Type B pancreatic cell (in vitro differentiated cells): ENCODE results near the gene PPP2R5B. TPM values are rescaled to one million over a fixed set of nuclear protein-coding genes. Genes with fewer than 3 reads are reported as not detected.

Experiments used
- DNase-seq: peaks from one replicate; pipeline ENCODE4 v3.0.0; 2021; ENCODE audit warnings: mixed read lengths; ENCODE audit not compliant: unreplicated experiment; ENCODE audit errors: extremely low spot score
- H3K27ac Mint-ChIP-seq: 2 replicates; pipeline ENCODE4 v1.8.0; 2021; ENCODE audit warnings: mild to moderate bottlenecking, mixed read lengths
- H3K27me3 Mint-ChIP-seq: 2 replicates; pipeline ENCODE4 v1.8.0; 2021; ENCODE audit warnings: mixed read lengths
- H3K36me3 Mint-ChIP-seq: 2 replicates; pipeline ENCODE4 v1.8.0; 2021; ENCODE audit warnings: mixed read lengths
- H3K4me1 Mint-ChIP-seq: one replicate; pipeline ENCODE4 v1.8.0; 2021; ENCODE audit warnings: mixed read lengths; ENCODE audit not compliant: unreplicated experiment
- H3K4me3 Mint-ChIP-seq: 2 replicates; pipeline ENCODE4 v1.8.0; 2021; ENCODE audit warnings: mild to moderate bottlenecking, mixed read lengths
- H3K9me3 Mint-ChIP-seq: 2 replicates; pipeline ENCODE4 v1.8.0; 2021; ENCODE audit warnings: mixed read lengths
- CTCF ChIP-seq: fragments of 200-600 bp; sonication (generic); conservative IDR thresholded peaks from 2 replicates; pipeline ENCODE4 v1.5.0; 2021; ENCODE audit warnings: antibody characterized with exemption, mild to moderate bottlenecking
- total RNA-seq: library from RNA; stranded (reverse); gene quantifications from 2 replicates; pipeline ENCODE4 v1.2.1, GENCODE V29; 2021; ENCODE audit warnings: low replicate concordance

The PPP2R5B gene
- total RNA-seq, 1 donor from 2014 or later: 19.4 TPM

GRCh38 chr11:64903291-64903833, 21.1 kb upstream of the PPP2R5B start:
- Mint-ChIP-seq H3K4me3 (no peak overlapping the region), H3K9me3 (no peaks in the 10 kb centered on the region), H3K36me3 (peaks cover 8% of the 10 kb centered on the region), H3K27ac (no peak overlapping the region), H3K4me1 (peaks cover 3% of the 10 kb centered on the region), H3K27me3 (no peaks in the 10 kb centered on the region)
- TF ChIP-seq CTCF: no peak
- no peak for DNase-seq

- H3K36me3 Mint-ChIP-seq: peaks cover 4% of the 10 kb centered on the region
- no peak overlapping the region for H3K27ac Mint-ChIP-seq
- no peak for TF ChIP-seq CTCF
- no peak for DNase-seq
- no peaks in the 10 kb centered on the region for H3K27me3 Mint-ChIP-seq
- H3K4me3 Mint-ChIP-seq: no peak overlapping the region
- no peaks in the 10 kb centered on the region for H3K9me3 Mint-ChIP-seq
- no peaks in the 10 kb centered on the region for H3K4me1 Mint-ChIP-seq
These were observed 18.8 kb upstream of the PPP2R5B start for GRCh38 chr11:64905516-64906313.

GRCh38 chr11:64906314-64906635, 18.2 kb upstream of the PPP2R5B start:
- no peak overlapping the region for H3K4me3 Mint-ChIP-seq
- no peak for DNase-seq
- no peak for TF ChIP-seq CTCF
- H3K36me3 Mint-ChIP-seq: peaks cover 4% of the 10 kb centered on the region
- no peaks in the 10 kb centered on the region for H3K27me3 Mint-ChIP-seq
- H3K27ac Mint-ChIP-seq: no peak overlapping the region
- no peaks in the 10 kb centered on the region for H3K4me1 Mint-ChIP-seq
- H3K9me3 Mint-ChIP-seq: no peaks in the 10 kb centered on the region

GRCh38 chr11:64908766-64909165, 15.7 kb upstream of the PPP2R5B start:
- no peak overlapping the region for H3K27ac Mint-ChIP-seq
- TF ChIP-seq CTCF: no peak
- no peak for DNase-seq
- peaks cover 4% of the 10 kb centered on the region for H3K36me3 Mint-ChIP-seq
- no peaks in the 10 kb centered on the region for H3K4me1 Mint-ChIP-seq
- H3K27me3 Mint-ChIP-seq: no peaks in the 10 kb centered on the region
- H3K9me3 Mint-ChIP-seq: no peaks in the 10 kb centered on the region
- H3K4me3 Mint-ChIP-seq: no peak overlapping the region

- peaks cover 4% of the 10 kb centered on the region for H3K36me3 Mint-ChIP-seq
- no peaks in the 10 kb centered on the region for H3K27me3 Mint-ChIP-seq
- no peak for TF ChIP-seq CTCF
- no peak for DNase-seq
- no peak overlapping the region for H3K4me3 Mint-ChIP-seq
- no peaks in the 10 kb centered on the region for H3K9me3 Mint-ChIP-seq
- H3K27ac Mint-ChIP-seq: no peak overlapping the region
- H3K4me1 Mint-ChIP-seq: no peaks in the 10 kb centered on the region
These were observed 14.7 kb upstream of the PPP2R5B start for GRCh38 chr11:64909653-64910343.
